Ovary (tissue), 9 donors: ENCODE results near the gene ROBO1. TPM values are rescaled to one million over a fixed set of nuclear protein-coding genes. Genes with fewer than 3 reads are reported as not detected.

ENCODE experiments used
- DNase-seq, 5 donors: peaks; one replicate each; pipeline ENCODE4 v3.0.0-alpha.2; 2019 to 2020
- H3K27ac ChIP-seq, 2 donors: fragments of 200-600 bp; one replicate each; pipeline versions ENCODE4 v1.5.1 to v1.8.0; 2019 to 2022
- H3K27me3 ChIP-seq: fragments of 200-600 bp; one replicate; pipeline ENCODE4 v1.8.0; 2022
- H3K36me3 ChIP-seq: fragments of 200-600 bp; sonication (generic); one replicate; pipeline ENCODE4 v1.5.1; 2019
- H3K4me1 ChIP-seq: one replicate; pipeline ENCODE4 v1.8.1; 2013; ENCODE audit warnings: mild to moderate bottlenecking, moderate library complexity; ENCODE audit not compliant: insufficient read depth
- H3K4me3 ChIP-seq: fragments of 200-600 bp; sonication (generic); one replicate; pipeline ENCODE4 v1.5.1; 2017
- H3K9me3 ChIP-seq, 2 donors: fragments of 200-600 bp in 1 of 2; sonication (generic) in 1 of 2; one replicate each; pipeline versions ENCODE4 v1.5.1 to v1.8.1; 2013 to 2019; ENCODE audit warnings: mild to moderate bottlenecking in 1 of 2, moderate library complexity in 1 of 2
- CTCF ChIP-seq, 3 donors: fragments of 450-650 bp in 2 of 3; fragments of 200-600 bp in 1 of 3; IDR thresholded peaks; one replicate each; pipeline versions ENCODE4 v1.5.1 to v1.8.0; 2016 to 2022; ENCODE audit warnings: antibody characterized with exemption in 3 of 3, mild to moderate bottlenecking in 1 of 3
- EP300 ChIP-seq: sonication (generic); formaldehyde crosslinking; IDR thresholded peaks from one replicate; pipeline ENCODE4 v1.6.1; 2017; ENCODE audit warnings: antibody characterized with exemption
- POLR2A ChIP-seq: fragments of 450-650 bp; IDR thresholded peaks from one replicate; pipeline ENCODE4 v1.6.1; 2017; ENCODE audit warnings: antibody characterized with exemption, mild to moderate bottlenecking, moderate library complexity
- WGBS, 3 donors: extraction: QIAGEN DNeasy Blood & Tissue Kit in 1 of 3; methylation state at CpG; one replicate each; pipeline versions ENCODE4 v1.1.5 to v1.1.7; 2013 to 2017; 5-methylcytosine and 5-hydroxymethylcytosine counted together
- intact Hi-C, 4 donors: fragments of 100-400 bp; cut with DNase I; formaldehyde crosslinking; loops; one replicate each; pipeline versions ENCODE4 v1.11.0 to v1.15.1; 2022 to 2023
- polyA plus RNA-seq, 2 donors: library from polyadenylated mRNA; stranded (reverse); fragments of 200-250 nt in 1 of 2; fragments of 350-450 nt in 1 of 2; fragmentation: Illumina TruSeq in 1 of 2; extraction: RNeasy Lipid Tissue Mini Kit (QIAGEN cat#74804) in 1 of 2; gene quantifications; one replicate each; pipeline ENCODE4 v1.2.3, GENCODE V29; 2013 to 2014
- total RNA-seq, 7 donors: library from RNA; depleted of rRNA in 2 of 7; stranded (reverse); fragments of >200 nt in 2 of 7; fragmentation: NEBNext Ultra II Directional in 3 of 7; extraction: Animal tissue kit (Norgen Biotek cat#: 25700) in 3 of 7; gene quantifications; one replicate each; pipeline versions ENCODE4 v1.1.0 to v1.2.4, GENCODE V29; 2016 to 2023
- donor health status: DM: no; HTN: no; CAD: no; lungs with moderate emphysema.
- donor health status: DM: no; HTN: no; CAD: no.
- donor health status: Bipolar disorder and iron deficiency.
- donor health status: DM: yes; HTN: yes; CAD: no.
- donor health status: DM: no; HTN: no; CAD: no.
- donor health status: DM: yes; HTN: yes; CAD: no.

The ROBO1 gene
- total and polyA plus RNA-seq, 9 donors: 17.2 to 49.5 (median 29.0) TPM

- no peak overlapping the region for H3K4me3 ChIP-seq
- H3K27me3 ChIP-seq: no peaks in the 10 kb centered on the region
- no peak for DNase-seq
- intact Hi-C loops: no loop called here
- TF ChIP-seq POLR2A (no peak), CTCF (IDR thresholded peaks at IDR 0.05) (no peak), EP300 (no peak)
- 67 to 74% (median 67%) methylated on average over 4 of the region's 4 CpGs for WGBS, 3 donors
- H3K27ac ChIP-seq: no peak overlapping the region
- H3K36me3 ChIP-seq: no peaks in the 10 kb centered on the region
- no peaks in the 10 kb centered on the region for H3K9me3 ChIP-seq
- no peaks in the 10 kb centered on the region for H3K4me1 ChIP-seq
Observed at GRCh38 chr3:78633626-78634025, 1134.2 kb downstream of the ROBO1 start.

DNA sequence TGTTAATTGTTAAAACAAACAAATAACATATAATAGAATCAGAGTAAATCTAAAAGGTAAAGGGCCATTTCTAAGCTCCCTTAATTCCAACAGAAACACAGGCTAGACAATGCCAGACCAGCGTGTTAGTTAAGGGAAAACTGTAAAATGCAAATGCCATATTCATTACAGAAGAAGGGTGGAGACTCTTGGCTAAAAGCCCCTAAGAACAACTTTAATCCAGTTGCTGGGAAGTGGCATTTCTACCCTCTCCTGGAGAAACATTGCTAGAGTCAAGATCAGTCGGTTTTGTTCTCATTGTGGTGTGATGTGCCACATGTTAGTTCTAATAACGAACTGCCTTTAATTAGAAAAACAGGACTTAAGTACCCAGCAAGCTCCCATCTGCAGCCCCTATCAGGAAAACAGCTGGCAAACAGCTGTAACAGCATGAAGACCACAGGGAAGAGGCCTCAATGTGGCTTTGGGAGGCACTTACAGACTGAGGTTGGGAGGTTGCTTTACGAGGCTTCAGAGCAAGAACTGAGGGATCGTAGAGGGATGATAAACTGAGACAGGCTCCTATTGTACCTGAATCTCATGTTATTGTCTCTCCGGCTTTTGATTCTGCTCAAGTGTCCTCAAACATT, 1134.8 kb downstream of the ROBO1 start:
- DNase-seq: no peak
- Histone ChIP-seq H3K4me1 (no peaks in the 10 kb centered on the region), H3K36me3 (no peaks in the 10 kb centered on the region), H3K27me3 (no peaks in the 10 kb centered on the region), H3K4me3 (no peak overlapping the region), H3K9me3 (no peaks in the 10 kb centered on the region), H3K27ac (no peak overlapping the region)
- no peak for TF ChIP-seq POLR2A
- 63 to 67% (median 64%) methylated on average over 6 of the region's 6 CpGs for WGBS, 3 donors
- intact Hi-C loops: no loop called here

- WGBS, 3 donors: 92 to 95% (median 94%) methylated on average over 6 of the region's 6 CpGs
- no peaks in the 10 kb centered on the region for H3K9me3 ChIP-seq
- intact Hi-C loops: no loop called here
- no peaks in the 10 kb centered on the region for H3K36me3 ChIP-seq
- TF ChIP-seq EP300 (no peak), POLR2A (no peak), CTCF (IDR thresholded peaks at IDR 0.05) (no peak)
- H3K4me3 ChIP-seq: no peak overlapping the region
- no peak for DNase-seq
- no peak overlapping the region for H3K27ac ChIP-seq
- H3K4me1 ChIP-seq: no peaks in the 10 kb centered on the region
- H3K27me3 ChIP-seq: no peaks in the 10 kb centered on the region
Observed at GRCh38 chr3:78629544-78629943, 1138.3 kb downstream of the ROBO1 start.

GRCh38 chr3:78621061-78621716, 1146.6 kb downstream of the ROBO1 start:
- Histone ChIP-seq H3K27me3 (no peaks in the 10 kb centered on the region), H3K27ac (no peak overlapping the region), H3K36me3 (no peaks in the 10 kb centered on the region), H3K4me3 (no peak overlapping the region), H3K4me1 (no peaks in the 10 kb centered on the region), H3K9me3 (no peaks in the 10 kb centered on the region)
- TF ChIP-seq POLR2A (no peak), EP300 (no peak), CTCF (IDR thresholded peaks at IDR 0.05) (no peak)
- 90 to 95% (median 94%) methylated on average over 3 of the region's 3 CpGs for WGBS, 3 donors
- intact Hi-C loops: no loop called here
- no peak for DNase-seq

- intact Hi-C loops: no loop called here
- 94 to 95% (median 95%) methylated on average over 12 of the region's 12 CpGs for WGBS, 3 donors
- TF ChIP-seq POLR2A (no peak), CTCF (IDR thresholded peaks at IDR 0.05) (no peak), EP300 (no peak)
Observed at GRCh38 chr3:78614486-78614885, 1153.3 kb downstream of the ROBO1 start.

More at GRCh38 chr3:78614486-78614885, 1153.3 kb downstream of the ROBO1 start:
- no peak overlapping the region for H3K4me3 ChIP-seq
- DNase-seq: no peak
- no peaks in the 10 kb centered on the region for H3K27me3 ChIP-seq
- no peak overlapping the region for H3K27ac ChIP-seq
- H3K9me3 ChIP-seq: no peaks in the 10 kb centered on the region
- no peaks in the 10 kb centered on the region for H3K36me3 ChIP-seq
- H3K4me1 ChIP-seq: no peaks in the 10 kb centered on the region
